Chondrocyte (in vitro differentiated cells): ENCODE measurements around the gene OSTN. TPM values are rescaled to one million over a fixed set of nuclear protein-coding genes. Genes with fewer than 3 reads are reported as not detected.

Experiments
- DNase-seq: peaks from one replicate; pipeline ENCODE4 v3.0.0; 2021; ENCODE audit warnings: mixed read lengths, low spot score
- H3K27ac Mint-ChIP-seq: one replicate; pipeline ENCODE4 v1.8.0; 2021; ENCODE audit warnings: mild to moderate bottlenecking, moderate library complexity, mixed read lengths; ENCODE audit not compliant: unreplicated experiment
- H3K27me3 Mint-ChIP-seq: 2 replicates; pipeline ENCODE4 v1.8.0; 2021; ENCODE audit warnings: low read depth, mixed read lengths
- H3K36me3 Mint-ChIP-seq: 2 replicates; pipeline ENCODE4 v1.8.0; 2021; ENCODE audit warnings: low read depth, mixed read lengths
- H3K4me1 Mint-ChIP-seq: 2 replicates; pipeline ENCODE4 v1.8.0; 2021; ENCODE audit warnings: low read depth, mild to moderate bottlenecking, mixed read lengths
- H3K4me3 Mint-ChIP-seq: one replicate; pipeline ENCODE4 v1.8.0; 2021; ENCODE audit warnings: mild to moderate bottlenecking, moderate library complexity, mixed read lengths; ENCODE audit not compliant: unreplicated experiment
- H3K9me3 Mint-ChIP-seq: 2 replicates; pipeline ENCODE4 v1.8.0; 2021; ENCODE audit warnings: low read depth, mixed read lengths
- total RNA-seq: library from RNA; stranded (reverse); gene quantifications from 3 replicates; pipeline ENCODE4 v1.2.1, GENCODE V29; 2021
- TF ChIP-seq, protein P1 (sequence below): fragments of 200-600 bp; sonication (generic); IDR thresholded peaks from 2 replicates; pipeline ENCODE4 v1.5.0; 2021; ENCODE audit warnings: antibody characterized with exemption, mild to moderate bottlenecking, moderate library complexity

OSTN gene
- total RNA-seq, 1 donor from 2014 or later, result not detected

DNA sequence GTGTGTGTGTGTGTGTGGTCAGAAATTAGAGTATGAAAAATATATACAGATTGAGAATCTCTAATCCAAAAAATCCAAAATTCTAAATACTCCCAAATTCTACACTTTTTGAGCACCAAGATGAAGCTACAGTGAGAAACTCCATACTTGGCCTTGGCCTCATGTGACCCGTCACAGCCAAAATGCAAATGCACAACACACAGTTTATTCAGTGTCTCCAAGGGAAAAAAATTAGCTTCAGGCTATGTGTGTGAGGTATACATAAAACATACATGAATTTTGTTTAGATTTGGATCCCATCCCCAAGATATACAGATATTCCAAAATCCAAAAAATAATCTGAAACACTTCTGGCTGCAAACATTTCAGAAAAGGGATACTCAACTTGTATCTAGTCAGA, 33.2 kb upstream of the OSTN start:
- Mint-ChIP-seq H3K27ac (no peak overlapping the region), H3K36me3 (peaks cover 2% of the 10 kb centered on the region), H3K4me1 (no peaks in the 10 kb centered on the region), H3K4me3 (no peak overlapping the region), H3K9me3 (peaks cover 8% of the 10 kb centered on the region), H3K27me3 (no peaks in the 10 kb centered on the region)
- no peak for DNase-seq
- TF ChIP-seq, protein P1, sequence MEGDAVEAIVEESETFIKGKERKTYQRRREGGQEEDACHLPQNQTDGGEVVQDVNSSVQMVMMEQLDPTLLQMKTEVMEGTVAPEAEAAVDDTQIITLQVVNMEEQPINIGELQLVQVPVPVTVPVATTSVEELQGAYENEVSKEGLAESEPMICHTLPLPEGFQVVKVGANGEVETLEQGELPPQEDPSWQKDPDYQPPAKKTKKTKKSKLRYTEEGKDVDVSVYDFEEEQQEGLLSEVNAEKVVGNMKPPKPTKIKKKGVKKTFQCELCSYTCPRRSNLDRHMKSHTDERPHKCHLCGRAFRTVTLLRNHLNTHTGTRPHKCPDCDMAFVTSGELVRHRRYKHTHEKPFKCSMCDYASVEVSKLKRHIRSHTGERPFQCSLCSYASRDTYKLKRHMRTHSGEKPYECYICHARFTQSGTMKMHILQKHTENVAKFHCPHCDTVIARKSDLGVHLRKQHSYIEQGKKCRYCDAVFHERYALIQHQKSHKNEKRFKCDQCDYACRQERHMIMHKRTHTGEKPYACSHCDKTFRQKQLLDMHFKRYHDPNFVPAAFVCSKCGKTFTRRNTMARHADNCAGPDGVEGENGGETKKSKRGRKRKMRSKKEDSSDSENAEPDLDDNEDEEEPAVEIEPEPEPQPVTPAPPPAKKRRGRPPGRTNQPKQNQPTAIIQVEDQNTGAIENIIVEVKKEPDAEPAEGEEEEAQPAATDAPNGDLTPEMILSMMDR, result no peak

DNA sequence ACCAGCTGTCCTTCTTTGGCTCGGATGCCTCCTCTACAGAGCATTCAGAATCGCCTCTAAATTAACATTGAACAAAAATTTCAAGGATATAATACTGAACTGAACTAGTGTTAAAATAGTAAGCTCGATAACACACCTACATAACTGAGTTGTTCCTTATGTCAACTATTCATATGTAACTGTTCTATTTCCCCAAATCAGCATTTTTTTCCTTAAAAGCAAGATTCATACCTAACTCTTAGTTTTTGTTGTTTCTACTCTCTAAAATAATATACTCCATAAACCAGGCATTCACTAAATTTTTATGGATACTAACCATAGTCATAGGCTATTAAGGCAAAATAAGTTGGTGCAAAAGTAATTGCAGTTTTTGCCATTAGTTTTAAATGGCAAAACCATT, 32.7 kb upstream of the OSTN start:
- H3K4me3 Mint-ChIP-seq, result no peak overlapping the region
- peaks cover 8% of the 10 kb centered on the region for H3K9me3 Mint-ChIP-seq
- no peak overlapping the region for H3K27ac Mint-ChIP-seq
- DNase-seq, result no peak
- no peaks in the 10 kb centered on the region for H3K27me3 Mint-ChIP-seq
- TF ChIP-seq, protein P1, result no peak
- H3K4me1 Mint-ChIP-seq, result no peaks in the 10 kb centered on the region
- H3K36me3 Mint-ChIP-seq, result peaks cover 2% of the 10 kb centered on the region

DNA sequence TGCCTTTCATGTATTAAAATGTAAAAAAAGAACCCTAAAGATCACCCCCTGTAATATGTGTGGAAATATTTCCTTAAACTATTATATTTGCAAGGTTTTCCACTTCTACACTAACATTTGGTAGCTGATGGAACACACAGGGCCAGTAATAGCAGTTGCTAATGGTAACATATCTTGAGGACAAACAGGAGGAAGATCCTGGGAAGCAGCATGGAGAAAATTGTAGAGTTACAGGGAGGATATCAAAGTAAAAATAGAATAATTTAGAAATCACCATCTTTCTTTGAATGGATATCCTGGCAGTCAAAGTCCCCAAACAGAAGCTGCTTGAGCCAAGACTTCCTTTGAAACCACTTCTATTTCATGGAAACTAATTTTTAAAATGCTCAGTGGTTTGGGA, 29.5 kb upstream of the OSTN start:
- peaks cover 2% of the 10 kb centered on the region for H3K27me3 Mint-ChIP-seq
- DNase-seq, result no peak
- TF ChIP-seq, protein P1, result no peak
- no peaks in the 10 kb centered on the region for H3K9me3 Mint-ChIP-seq
- H3K4me1 Mint-ChIP-seq, result no peaks in the 10 kb centered on the region
- no peak overlapping the region for H3K27ac Mint-ChIP-seq
- H3K36me3 Mint-ChIP-seq, result no peaks in the 10 kb centered on the region
- no peak overlapping the region for H3K4me3 Mint-ChIP-seq

DNA sequence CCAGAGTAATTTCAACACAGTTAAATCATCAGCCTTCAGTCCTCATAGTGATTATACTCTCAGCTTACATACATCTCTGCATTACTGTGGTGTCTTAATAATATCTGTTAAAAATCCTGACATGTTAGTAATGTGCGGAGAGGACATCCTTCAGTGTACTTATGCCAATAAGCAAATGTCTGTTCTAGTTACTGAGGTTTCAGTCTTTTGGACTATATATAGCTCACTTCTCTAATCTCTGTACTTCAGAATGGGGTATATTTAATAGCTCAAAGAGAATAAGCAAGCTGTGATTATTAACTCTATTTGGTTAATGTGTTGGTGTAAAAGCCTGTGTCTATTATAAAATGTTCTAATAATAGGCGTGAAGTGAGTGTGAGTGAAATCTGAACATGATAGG, 28.9 kb upstream of the OSTN start:
- H3K27me3 Mint-ChIP-seq, result peaks cover 2% of the 10 kb centered on the region
- no peaks in the 10 kb centered on the region for H3K36me3 Mint-ChIP-seq
- no peak overlapping the region for H3K27ac Mint-ChIP-seq
- TF ChIP-seq, protein P1, result no peak
- H3K9me3 Mint-ChIP-seq, result no peaks in the 10 kb centered on the region
- no peak for DNase-seq
- H3K4me3 Mint-ChIP-seq, result no peak overlapping the region
- H3K4me1 Mint-ChIP-seq, result no peaks in the 10 kb centered on the region

DNA sequence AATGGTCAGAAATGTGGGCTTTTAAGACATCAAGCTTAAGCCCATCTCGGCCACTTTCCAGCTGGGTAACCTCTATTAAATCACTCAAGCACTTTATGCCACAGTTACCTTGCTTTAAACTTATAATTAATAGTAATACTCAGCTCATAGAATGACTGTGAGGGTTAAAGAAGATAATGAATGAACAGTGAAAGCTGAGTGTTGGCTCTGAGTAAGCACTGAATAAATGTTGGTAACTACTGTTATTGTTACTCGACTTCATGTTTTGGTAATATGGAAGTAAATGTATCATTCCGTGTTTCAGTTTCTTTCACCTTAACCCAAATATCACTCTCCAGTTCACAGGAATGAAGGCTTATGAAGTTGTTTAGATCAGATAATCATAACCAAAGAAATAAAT, 23.9 kb upstream of the OSTN start:
- TF ChIP-seq, protein P1, result no peak
- no peak for DNase-seq
- H3K9me3 Mint-ChIP-seq, result peaks cover 2% of the 10 kb centered on the region

More for the DNA sequence above, 23.9 kb upstream of the OSTN start:
- Mint-ChIP-seq H3K27ac (no peak overlapping the region), H3K27me3 (peaks cover 4% of the 10 kb centered on the region), H3K4me3 (no peak overlapping the region), H3K36me3 (no peaks in the 10 kb centered on the region), H3K4me1 (no peaks in the 10 kb centered on the region)
